Ishikawa (cell line): ENCODE data around the gene CAPN5.

Source experiments
- CEBPB ChIP-seq: IDR thresholded peaks from 2 replicates; pipeline ENCODE4 v1.6.1; 2012
- CREB1 ChIP-seq: IDR thresholded peaks from 2 replicates; pipeline ENCODE4 v1.6.1; 2012; ENCODE audit warnings: low read depth
- EGR1 ChIP-seq: IDR thresholded peaks from 2 replicates; pipeline ENCODE4 v1.6.1; 2012
- EP300 ChIP-seq: IDR thresholded peaks from 2 replicates; pipeline ENCODE4 v1.6.1; 2012; ENCODE audit warnings: borderline replicate concordance
- FOXM1 ChIP-seq: IDR thresholded peaks from 2 replicates; pipeline ENCODE4 v1.6.1; 2012; ENCODE audit warnings: low read depth, borderline replicate concordance
- NFIC ChIP-seq: IDR thresholded peaks from 2 replicates; pipeline ENCODE4 v1.6.1; 2012
- RAD21 ChIP-seq: IDR thresholded peaks from 2 replicates; pipeline ENCODE4 v1.6.1; 2012; ENCODE audit warnings: low read depth
- TAF1 ChIP-seq: IDR thresholded peaks from 2 replicates; pipeline ENCODE4 v1.6.1; 2012; ENCODE audit warnings: low read depth, mild to moderate bottlenecking
- TCF12 ChIP-seq: IDR thresholded peaks from 2 replicates; pipeline ENCODE4 v1.6.1; 2012; ENCODE audit warnings: low read depth
- TEAD4 ChIP-seq: IDR thresholded peaks from 2 replicates; pipeline ENCODE4 v1.6.1; 2012
- YY1 ChIP-seq: IDR thresholded peaks from 2 replicates; pipeline ENCODE4 v1.6.1; 2012; ENCODE audit warnings: low read depth
- ZBTB7A ChIP-seq: IDR thresholded peaks from 2 replicates; pipeline ENCODE4 v1.6.1; 2012; ENCODE audit warnings: low read depth
- TF ChIP-seq, protein P1 (sequence below): IDR thresholded peaks from 2 replicates; pipeline ENCODE4 v1.6.1; 2012
- TF ChIP-seq, protein P2 (sequence below): IDR thresholded peaks from 2 replicates; pipeline ENCODE4 v1.6.1; 2012
- TF ChIP-seq, protein P3 (sequence below): IDR thresholded peaks from 2 replicates; pipeline ENCODE4 v1.6.1; 2012; ENCODE audit warnings: low read depth, mild to moderate bottlenecking

Gene CAPN5

DNA sequence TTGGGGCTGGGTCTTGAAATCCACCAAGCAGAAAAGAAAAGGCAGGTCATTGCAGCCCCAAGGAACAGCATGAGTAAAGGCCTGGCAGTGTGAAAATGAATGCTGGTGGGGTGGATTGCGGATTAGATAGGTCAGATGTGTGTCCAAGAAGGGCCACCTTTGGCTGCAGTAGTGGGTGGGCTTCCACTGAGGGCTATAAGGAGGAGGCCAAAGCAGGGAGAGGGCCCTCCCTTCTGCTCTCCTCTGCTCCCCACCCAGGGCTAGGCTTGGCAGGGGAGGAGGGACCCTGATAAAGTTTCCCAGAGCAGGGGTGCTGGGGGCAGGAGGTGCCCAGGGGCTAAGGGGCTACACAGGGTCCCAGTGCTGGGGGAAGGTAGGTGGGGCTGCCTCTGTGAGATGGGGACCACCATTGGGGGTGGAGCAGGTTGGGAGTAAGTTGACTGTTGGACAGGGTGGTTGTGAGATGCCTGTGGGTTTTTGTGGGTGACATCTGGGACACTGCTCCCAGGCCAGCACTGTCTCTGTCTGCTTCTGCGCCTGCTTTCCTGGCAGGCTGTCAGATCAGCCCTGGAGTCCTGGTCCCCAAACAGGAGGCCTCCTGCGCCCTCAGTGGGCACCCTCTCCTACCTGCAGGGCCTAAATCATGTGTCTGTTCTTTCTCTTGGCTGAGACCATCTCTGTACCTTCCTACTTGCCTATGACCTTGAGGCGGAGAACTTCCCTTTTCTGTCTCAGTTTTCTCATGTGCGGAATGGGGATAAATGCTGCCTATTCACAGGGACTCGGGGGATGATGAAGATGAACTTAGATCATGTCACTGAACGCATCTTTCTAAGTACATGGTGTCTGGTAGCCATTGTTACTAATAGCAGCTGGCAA lies 1.9 kb downstream of the CAPN5 start:
- TF ChIP-seq TEAD4, result no peak
- TF ChIP-seq CEBPB, result no peak
- TF ChIP-seq, protein P1, sequence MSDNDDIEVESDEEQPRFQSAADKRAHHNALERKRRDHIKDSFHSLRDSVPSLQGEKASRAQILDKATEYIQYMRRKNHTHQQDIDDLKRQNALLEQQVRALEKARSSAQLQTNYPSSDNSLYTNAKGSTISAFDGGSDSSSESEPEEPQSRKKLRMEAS, result no peak
- no peak for TF ChIP-seq ZBTB7A

- TF ChIP-seq NFIC, result no peak
- TF ChIP-seq ZBTB7A, result no peak
- no peak for TF ChIP-seq CREB1
- no peak for TF ChIP-seq FOXM1
- no peak for TF ChIP-seq TCF12
- no peak for TF ChIP-seq CEBPB
- TF ChIP-seq, protein P2, sequence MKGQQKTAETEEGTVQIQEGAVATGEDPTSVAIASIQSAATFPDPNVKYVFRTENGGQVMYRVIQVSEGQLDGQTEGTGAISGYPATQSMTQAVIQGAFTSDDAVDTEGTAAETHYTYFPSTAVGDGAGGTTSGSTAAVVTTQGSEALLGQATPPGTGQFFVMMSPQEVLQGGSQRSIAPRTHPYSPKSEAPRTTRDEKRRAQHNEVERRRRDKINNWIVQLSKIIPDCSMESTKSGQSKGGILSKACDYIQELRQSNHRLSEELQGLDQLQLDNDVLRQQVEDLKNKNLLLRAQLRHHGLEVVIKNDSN, result no peak
- TF ChIP-seq RAD21, result no peak
- no peak for TF ChIP-seq EP300
- no peak for TF ChIP-seq YY1
- TF ChIP-seq TAF1, result no peak
- TF ChIP-seq EGR1, result no peak
- TF ChIP-seq, protein P1, result no peak
- TF ChIP-seq, protein P3, sequence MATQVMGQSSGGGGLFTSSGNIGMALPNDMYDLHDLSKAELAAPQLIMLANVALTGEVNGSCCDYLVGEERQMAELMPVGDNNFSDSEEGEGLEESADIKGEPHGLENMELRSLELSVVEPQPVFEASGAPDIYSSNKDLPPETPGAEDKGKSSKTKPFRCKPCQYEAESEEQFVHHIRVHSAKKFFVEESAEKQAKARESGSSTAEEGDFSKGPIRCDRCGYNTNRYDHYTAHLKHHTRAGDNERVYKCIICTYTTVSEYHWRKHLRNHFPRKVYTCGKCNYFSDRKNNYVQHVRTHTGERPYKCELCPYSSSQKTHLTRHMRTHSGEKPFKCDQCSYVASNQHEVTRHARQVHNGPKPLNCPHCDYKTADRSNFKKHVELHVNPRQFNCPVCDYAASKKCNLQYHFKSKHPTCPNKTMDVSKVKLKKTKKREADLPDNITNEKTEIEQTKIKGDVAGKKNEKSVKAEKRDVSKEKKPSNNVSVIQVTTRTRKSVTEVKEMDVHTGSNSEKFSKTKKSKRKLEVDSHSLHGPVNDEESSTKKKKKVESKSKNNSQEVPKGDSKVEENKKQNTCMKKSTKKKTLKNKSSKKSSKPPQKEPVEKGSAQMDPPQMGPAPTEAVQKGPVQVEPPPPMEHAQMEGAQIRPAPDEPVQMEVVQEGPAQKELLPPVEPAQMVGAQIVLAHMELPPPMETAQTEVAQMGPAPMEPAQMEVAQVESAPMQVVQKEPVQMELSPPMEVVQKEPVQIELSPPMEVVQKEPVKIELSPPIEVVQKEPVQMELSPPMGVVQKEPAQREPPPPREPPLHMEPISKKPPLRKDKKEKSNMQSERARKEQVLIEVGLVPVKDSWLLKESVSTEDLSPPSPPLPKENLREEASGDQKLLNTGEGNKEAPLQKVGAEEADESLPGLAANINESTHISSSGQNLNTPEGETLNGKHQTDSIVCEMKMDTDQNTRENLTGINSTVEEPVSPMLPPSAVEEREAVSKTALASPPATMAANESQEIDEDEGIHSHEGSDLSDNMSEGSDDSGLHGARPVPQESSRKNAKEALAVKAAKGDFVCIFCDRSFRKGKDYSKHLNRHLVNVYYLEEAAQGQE, result no peak
- no peak for TF ChIP-seq TEAD4
Observed at GRCh38 chr11:77069336-77069968, 2.7 kb downstream of the CAPN5 start.

GRCh38 chr11:77069969-77070582 lies 3.3 kb downstream of the CAPN5 start:
- TF ChIP-seq CEBPB, result no peak
- TF ChIP-seq, protein P3, result no peak
- no peak for TF ChIP-seq TCF12
- TF ChIP-seq YY1, result no peak
- no peak for TF ChIP-seq FOXM1
- TF ChIP-seq EGR1, result no peak
- no peak for TF ChIP-seq ZBTB7A
- TF ChIP-seq, protein P2, result no peak
- no peak for TF ChIP-seq TEAD4
- no peak for TF ChIP-seq EP300
- TF ChIP-seq RAD21, result no peak
- TF ChIP-seq NFIC, result no peak
- TF ChIP-seq, protein P1, result no peak
- TF ChIP-seq CREB1, result no peak
- TF ChIP-seq TAF1, result no peak

DNA sequence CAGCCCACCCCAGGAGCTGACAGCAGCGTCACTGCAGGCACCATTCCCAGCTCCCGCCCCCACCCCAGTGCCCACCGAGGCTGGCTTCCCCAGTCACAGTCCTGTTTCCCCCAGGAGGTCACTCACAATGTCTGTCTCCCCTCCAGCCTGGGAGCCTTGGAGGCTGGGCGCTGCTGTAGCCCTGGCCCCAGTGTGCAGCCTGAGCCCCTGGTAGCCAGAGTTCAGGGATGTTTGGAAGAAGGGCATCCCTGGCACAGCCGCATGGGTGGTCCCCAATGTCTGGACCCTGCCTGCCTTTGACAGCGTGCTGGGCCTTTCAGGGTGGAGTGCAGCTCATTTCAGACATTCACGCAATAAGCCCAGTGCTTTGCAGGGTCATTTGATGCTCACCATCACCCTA lies 4.3 kb downstream of the CAPN5 start:
- TF ChIP-seq CREB1 (no peak), TAF1 (no peak), EGR1 (no peak), YY1 (no peak), ZBTB7A (no peak), CEBPB (no peak), NFIC (no peak), TEAD4 (no peak), FOXM1 (no peak), TCF12 (no peak), EP300 (no peak), RAD21 (no peak)
- TF ChIP-seq, protein P3, result no peak
- TF ChIP-seq, protein P2, result no peak
- TF ChIP-seq, protein P1, result no peak
